ENCODE results near the gene RGS14.
"Not testable (repeated sequence)": the region's sequence is repeated elsewhere in the genome, so short reads cannot be mapped to it uniquely, and the experiment has no call there.

Gene RGS14

GRCh38 chr5:177350776-177351391, 6.8 kb upstream of the RGS14 start:
- DNase-seq: no peak

- peak; percentile 75 to 92 (median 90) for DNase-seq
Measured at GRCh38 chr5:177351392-177352329, 6.1 kb upstream of the RGS14 start, which contains the start of gene LMAN2. Gene LMAN2, minus strand, starts transcription at chr5:177351668. Its CDS starts 21 bp downstream, at chr5:177351647.

- DNase-seq: no peak
Measured at GRCh38 chr5:177353093-177353492, 4.6 kb upstream of the RGS14 start.

DNA sequence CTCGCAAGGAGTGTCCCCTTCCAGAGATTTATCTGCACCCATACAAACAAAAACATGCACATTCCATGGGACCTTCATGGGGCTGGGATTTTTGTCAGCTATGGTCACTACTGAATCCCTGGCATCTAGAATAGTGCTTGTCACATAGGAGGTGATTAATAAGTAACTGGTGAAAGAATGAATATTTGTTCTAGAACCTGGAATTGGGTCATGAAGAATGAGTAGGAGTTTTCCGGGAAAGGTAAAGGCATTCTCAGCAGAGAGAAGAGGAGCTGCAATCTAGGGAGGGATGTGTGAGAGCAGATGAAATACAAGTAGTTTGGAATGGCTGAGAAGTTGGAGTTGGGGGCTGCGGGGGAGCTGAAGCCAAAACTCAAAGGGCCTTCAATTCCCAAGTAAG, 3.5 kb upstream of the RGS14 start:
- DNase-seq: no peak

DNA sequence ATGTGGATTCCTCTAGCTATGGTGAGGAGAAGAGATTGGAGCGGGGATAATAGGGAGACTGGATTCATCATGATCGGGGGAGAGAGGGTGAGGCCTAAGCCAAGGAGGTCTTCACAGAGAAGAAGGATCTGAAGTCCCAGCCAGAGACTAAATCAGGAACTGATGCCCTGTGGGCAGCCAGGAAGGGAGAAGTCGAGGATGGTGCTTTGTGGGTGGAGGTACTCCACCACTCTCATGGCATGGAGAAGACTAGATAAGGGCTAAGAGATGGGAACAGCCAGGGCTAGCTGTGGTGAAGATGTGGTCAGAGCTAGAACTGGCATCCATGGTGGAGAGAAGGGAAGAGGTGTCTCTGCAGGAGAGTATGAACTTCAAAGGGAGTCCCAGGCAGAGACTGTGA, 3.0 kb upstream of the RGS14 start:
- DNase-seq: no peak

GRCh38 chr5:177355162-177355867, 2.4 kb upstream of the RGS14 start:
- no peak for DNase-seq

GRCh38 chr5:177355868-177356168, 1.9 kb upstream of the RGS14 start:
- no peak for DNase-seq

- no peak for DNase-seq
Measured at GRCh38 chr5:177356746-177357145, 978 bp upstream of the RGS14 start.

DNA sequence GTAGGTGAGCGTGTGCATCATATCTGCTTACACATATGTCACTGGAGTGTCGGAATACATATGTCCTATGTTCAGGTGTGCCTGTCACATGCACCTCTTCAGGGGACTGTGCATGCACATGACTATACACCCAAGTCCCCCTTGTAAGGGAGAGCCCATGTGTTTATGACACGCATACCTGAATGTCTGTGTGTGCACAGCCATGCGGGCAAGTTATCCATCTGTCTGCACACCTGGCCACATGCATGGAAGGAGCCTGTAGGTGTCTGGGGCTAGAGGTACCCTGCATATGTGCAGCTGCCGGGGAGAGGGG, 622 bp upstream of the RGS14 start:
- no peak for DNase-seq

- no peak for DNase-seq
Measured at GRCh38 chr5:177358370-177358819, 671 bp downstream of the RGS14 start.

DNA sequence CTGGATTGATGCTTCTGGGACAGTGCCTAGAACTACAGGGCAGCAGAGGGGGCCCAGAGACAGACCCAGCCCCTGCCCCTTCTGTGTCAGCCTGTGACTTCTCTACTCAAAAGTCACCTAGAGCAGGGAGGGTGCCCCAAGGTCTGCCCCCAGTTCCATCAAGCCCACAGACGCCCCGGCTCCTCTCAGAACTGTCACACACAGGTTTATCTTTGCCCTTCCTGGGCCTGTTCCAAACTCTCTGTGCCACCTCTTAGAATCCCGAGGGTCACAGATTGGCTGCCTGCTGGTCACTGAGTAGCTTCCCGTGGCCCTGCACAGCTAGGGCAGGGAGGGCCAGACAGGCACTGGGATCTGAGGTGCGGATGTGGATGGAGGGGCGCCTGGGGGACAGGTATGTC, 1.7 kb downstream of the RGS14 start:
- no peak for DNase-seq

- DNase-seq: no peak
Measured at GRCh38 chr5:177359860-177360259, 2.1 kb downstream of the RGS14 start.

- DNase-seq: not testable (repeated sequence)
Measured at GRCh38 chr5:177360740-177361139, 3.0 kb downstream of the RGS14 start.

- DNase-seq: no peak
Measured at GRCh38 chr5:177361418-177362291, 3.9 kb downstream of the RGS14 start.

DNA sequence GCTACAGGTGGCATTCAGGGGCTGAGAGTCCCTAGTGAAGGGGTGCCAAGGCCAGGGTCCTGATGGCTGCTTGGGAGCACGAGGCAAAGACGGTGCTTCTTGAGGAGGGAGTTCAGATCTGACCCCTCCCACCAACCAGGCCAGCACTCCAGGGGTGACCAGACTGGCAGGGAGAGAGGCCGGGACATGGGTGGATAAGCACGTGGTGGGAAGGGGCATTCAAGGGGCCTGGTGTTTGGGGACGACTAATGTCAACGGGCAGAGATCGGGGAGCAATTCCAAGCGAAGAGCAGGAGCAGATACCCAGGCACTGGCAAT, 4.5 kb downstream of the RGS14 start:
- DNase-seq: no peak

GRCh38 chr5:177362610-177363507, 5.1 kb downstream of the RGS14 start:
- peak in 1 of 4 experiments; percentile 61 for DNase-seq

DNA sequence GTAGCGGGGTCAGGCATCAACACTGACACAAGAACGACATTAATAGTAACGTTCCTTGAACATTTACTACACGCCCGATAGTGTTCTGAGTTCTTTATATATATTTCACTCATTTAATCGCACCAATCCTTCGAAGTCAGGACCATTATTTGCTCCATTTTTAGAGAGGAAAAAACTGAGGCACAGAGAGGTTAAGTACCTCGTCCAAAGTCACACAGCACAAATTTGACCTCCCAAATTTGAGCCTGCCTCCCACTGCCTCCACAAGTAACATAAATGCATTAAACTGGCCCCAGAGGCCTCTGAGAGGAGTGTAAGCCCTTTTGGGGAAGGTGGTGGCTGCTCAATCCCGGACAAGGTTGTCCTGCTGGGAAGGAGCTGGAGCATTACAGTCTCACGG, 5.8 kb downstream of the RGS14 start:
- no peak for DNase-seq

GRCh38 chr5:177364159-177364962, 6.6 kb downstream of the RGS14 start:
- DNase-seq: no peak

DNA sequence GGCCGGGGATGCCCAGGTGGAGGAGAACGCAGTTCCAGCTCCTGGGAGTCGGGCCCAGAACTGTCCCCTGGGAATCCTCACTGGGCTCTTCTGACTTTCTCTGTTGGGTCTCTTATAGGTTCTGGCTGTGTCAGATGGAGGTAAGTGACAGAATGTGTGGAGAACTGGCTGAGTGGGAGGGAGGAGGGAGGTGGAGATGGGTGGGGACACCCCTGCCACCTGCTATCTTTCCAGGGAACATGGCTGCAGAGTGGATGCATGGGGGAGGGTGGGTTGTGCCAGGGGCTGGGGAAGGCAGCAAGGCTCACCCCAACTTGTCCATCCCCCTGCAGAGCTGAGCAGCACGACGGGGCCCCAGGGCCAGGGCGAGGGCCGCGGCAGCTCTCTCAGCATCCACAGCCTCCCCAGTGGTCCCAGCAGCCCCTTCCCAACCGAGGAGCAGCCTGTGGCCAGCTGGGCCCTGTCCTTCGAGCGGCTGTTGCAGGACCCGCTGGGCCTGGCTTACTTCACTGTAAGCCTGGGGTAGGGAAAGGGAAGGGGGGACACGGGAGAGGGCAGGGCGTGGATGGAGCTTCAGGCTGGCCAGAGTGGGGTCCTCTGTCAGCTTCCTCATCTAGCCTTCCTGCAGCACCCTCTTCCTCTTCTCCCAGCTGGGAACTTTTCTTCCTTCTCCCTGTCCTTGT, 8.3 kb downstream of the RGS14 start:
- DNase-seq: no peak

- no peak for DNase-seq
Measured at GRCh38 chr5:177366528-177367322, 9.0 kb downstream of the RGS14 start.

Data from activated naive CD4-positive, alpha-beta T cell (primary cell).